T-helper 2 cell treated with Interferon-gamma antibody and Interleukin-4, amounts not matched to agents 100 ng/mL and 5 ng/mL, for 36 hours (primary cell): ENCODE measurements around the gene C12orf57. TPM values are rescaled to one million over a fixed set of nuclear protein-coding genes. Genes with fewer than 3 reads are reported as not detected.

ENCODE experiments used
- intact Hi-C: fragments of 100-400 bp; cut with micrococcal nuclease; formaldehyde crosslinking; loops from one replicate; pipeline ENCODE4 v1.15.1; 2023
- total RNA-seq: library from RNA; stranded (reverse); gene quantifications from 2 replicates; pipeline ENCODE4 v1.2.3, GENCODE V29; 2022

Gene C12orf57
- total RNA-seq, 1 donor from 2014 or later: 135 TPM

DNA sequence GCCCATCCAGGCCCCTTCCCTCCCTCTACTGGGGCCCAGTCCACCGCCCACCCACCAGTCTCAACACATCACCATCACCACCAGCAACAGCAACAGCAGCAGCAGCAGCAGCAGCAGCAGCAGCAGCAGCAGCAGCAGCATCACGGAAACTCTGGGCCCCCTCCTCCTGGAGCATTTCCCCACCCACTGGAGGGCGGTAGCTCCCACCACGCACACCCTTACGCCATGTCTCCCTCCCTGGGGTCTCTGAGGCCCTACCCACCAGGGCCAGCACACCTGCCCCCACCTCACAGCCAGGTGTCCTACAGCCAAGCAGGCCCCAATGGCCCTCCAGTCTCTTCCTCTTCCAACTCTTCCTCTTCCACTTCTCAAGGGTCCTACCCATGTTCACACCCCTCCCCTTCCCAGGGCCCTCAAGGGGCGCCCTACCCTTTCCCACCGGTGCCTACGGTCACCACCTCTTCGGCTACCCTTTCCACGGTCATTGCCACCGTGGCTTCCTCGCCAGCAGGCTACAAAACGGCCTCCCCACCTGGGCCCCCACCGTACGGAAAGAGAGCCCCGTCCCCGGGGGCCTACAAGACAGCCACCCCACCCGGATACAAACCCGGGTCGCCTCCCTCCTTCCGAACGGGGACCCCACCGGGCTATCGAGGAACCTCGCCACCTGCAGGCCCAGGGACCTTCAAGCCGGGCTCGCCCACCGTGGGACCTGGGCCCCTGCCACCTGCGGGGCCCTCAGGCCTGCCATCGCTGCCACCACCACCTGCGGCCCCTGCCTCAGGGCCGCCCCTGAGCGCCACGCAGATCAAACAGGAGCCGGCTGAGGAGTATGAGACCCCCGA is 7.0 kb upstream of the C12orf57 start:
- intact Hi-C loops: no loop called here

DNA sequence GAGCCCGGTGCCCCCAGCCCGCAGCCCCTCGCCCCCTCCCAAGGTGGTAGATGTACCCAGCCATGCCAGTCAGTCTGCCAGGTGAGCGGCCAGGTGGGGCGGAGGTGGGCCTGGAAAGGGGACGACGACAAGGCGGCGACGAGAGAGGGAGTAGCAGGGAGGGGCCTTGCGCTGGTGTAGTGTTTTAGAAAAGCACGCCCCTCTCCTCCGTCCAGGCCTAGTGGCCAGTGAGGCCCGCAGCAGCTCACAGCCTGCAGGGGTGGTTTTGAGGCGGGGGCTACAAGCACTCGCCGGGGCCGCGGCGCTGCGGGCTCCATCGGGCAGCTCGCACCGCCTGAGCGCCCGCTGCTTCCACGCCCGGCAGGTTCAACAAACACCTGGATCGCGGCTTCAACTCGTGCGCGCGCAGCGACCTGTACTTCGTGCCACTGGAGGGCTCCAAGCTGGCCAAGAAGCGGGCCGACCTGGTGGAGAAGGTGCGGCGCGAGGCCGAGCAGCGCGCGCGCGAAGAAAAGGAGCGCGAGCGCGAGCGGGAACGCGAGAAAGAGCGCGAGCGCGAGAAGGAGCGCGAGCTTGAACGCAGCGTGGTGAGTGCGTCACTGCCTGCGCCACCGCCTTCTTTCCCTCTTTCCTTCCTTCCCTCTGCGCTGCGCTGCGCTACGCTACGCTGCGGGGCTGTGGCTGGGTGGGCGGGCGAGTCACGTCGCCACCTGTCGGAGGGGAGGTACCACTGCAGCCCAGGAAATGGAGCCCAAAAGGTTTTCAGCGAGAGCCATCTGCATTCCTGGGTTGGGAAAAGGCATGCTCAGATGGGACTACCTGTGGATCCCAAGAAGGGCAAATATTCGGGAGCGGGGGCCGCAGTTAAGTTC is 6.1 kb upstream of the C12orf57 start:
- intact Hi-C loops: loop anchor here (1.0 to 2.0 kb wide), 3 partner anchors 13 to 33 kb away; partner anchors contain the start of genes EMG1, LRRC23 and PHB2

DNA sequence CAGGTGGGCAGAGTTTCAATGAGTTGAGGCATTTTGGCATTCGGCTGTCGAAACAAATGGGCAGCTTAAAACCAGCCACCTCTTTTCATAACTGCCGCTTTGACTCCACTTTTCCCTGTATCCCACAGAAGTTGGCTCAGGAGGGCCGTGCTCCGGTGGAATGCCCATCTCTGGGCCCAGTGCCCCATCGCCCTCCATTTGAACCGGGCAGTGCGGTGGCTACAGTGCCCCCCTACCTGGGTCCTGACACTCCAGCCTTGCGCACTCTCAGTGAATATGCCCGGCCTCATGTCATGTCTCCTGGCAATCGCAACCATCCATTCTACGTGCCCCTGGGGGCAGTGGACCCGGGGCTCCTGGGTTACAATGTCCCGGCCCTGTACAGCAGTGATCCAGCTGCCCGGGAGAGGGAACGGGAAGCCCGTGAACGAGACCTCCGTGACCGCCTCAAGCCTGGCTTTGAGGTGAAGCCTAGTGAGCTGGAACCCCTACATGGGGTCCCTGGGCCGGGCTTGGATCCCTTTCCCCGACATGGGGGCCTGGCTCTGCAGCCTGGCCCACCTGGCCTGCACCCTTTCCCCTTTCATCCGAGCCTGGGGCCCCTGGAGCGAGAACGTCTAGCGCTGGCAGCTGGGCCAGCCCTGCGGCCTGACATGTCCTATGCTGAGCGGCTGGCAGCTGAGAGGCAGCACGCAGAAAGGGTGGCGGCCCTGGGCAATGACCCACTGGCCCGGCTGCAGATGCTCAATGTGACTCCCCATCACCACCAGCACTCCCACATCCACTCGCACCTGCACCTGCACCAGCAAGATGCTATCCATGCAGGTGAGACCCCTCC is 5.2 kb upstream of the C12orf57 start:
- intact Hi-C loops: loop anchor here (1.0 to 2.0 kb wide), 3 partner anchors 14 to 34 kb away; partner anchors contain the start of genes EMG1, LRRC23 and PHB2

DNA sequence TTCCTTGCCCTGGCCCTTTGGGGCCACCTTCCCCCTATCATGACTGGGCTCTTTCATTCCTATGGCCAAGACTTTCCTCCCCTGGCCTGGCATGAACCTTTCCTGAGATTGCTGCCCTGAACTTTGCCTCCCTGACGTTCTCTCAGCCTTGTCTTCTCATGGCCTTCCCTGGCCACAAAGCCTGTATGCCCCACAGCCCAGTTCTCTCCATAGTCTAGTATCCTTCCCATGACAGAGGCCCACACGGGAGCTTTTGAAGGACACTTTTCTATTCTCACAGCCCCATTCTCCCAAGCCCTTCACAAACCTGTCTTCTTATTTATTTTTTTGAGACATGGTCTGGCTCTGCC is 4.7 kb upstream of the C12orf57 start:
- intact Hi-C loops: loop anchor here (2.0 kb wide), 1 partner anchor 34 kb away; the partner anchor contains the start of gene LRRC23

DNA sequence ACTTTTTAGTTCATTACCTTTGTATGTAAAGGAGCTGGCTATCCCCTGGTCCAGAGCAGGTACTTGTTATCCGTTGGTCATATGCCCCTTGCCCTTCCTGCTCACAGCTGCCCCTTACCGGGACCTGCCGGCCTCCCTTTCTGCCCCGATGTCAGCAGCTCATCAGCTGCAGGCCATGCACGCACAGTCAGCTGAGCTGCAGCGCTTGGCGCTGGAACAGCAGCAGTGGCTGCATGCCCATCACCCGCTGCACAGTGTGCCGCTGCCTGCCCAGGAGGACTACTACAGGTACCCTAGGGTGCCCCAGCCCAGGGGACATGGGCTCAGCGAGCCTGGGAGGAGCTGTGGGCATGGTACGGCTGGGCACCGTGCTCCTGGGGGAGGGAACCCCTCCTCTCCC is 2.6 kb upstream of the C12orf57 start:
- intact Hi-C loops: no loop called here

DNA sequence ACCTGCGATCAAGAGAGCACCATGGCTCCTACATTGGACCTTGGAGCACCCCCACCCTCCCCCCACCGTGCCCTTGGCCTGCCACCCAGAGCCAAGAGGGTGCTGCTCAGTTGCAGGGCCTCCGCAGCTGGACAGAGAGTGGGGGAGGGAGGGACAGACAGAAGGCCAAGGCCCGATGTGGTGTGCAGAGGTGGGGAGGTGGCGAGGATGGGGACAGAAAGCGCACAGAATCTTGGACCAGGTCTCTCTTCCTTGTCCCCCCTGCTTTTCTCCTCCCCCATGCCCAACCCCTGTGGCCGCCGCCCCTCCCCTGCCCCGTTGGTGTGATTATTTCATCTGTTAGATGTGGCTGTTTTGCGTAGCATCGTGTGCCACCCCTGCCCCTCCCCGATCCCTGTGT is 2.0 kb upstream of the C12orf57 start:
- intact Hi-C loops: loop anchor here (2.0 kb wide), 1 partner anchor 69 kb away; the partner anchor contains the start of gene SPSB2

DNA sequence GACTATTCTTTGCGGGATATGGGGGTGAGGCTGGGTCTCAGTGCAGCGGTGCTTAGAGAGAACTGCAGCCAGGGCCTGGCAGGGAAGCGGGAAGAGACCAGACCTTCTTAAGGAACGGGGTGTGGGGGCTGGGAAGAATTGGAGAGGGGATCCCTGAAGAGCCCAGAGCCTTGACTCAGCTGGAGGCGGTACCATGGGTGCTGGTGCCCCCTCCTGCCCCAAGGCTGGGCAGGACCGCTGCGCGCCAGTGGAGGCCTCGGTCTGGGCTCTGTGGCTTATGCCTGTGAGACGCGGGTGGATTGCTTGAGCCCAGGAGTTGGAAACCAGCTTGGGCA is 1.5 kb upstream of the C12orf57 start:
- intact Hi-C loops: loop anchor here (2.0 kb wide), 1 partner anchor 69 kb away; the partner anchor contains the start of gene SPSB2

DNA sequence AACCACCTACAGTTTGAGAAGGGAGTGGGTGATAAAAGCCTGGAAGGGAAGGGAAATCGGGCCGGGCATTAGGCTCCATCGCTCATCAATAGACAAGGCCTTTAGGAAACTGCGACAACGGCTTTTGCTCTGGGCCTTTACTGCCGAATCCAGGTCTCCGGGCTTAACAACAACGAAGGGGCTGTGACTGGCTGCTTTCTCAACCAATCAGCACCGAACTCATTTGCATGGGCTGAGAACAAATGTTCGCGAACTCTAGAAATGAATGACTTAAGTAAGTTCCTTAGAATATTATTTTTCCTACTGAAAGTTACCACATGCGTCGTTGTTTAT is 467 bp upstream of the C12orf57 start:
- intact Hi-C loops: loop anchor here (1.0 to 2.0 kb wide), 3 partner anchors 71 to 91 kb away; partner anchors contain the start of genes LPCAT3, SPSB2 and USP5

DNA sequence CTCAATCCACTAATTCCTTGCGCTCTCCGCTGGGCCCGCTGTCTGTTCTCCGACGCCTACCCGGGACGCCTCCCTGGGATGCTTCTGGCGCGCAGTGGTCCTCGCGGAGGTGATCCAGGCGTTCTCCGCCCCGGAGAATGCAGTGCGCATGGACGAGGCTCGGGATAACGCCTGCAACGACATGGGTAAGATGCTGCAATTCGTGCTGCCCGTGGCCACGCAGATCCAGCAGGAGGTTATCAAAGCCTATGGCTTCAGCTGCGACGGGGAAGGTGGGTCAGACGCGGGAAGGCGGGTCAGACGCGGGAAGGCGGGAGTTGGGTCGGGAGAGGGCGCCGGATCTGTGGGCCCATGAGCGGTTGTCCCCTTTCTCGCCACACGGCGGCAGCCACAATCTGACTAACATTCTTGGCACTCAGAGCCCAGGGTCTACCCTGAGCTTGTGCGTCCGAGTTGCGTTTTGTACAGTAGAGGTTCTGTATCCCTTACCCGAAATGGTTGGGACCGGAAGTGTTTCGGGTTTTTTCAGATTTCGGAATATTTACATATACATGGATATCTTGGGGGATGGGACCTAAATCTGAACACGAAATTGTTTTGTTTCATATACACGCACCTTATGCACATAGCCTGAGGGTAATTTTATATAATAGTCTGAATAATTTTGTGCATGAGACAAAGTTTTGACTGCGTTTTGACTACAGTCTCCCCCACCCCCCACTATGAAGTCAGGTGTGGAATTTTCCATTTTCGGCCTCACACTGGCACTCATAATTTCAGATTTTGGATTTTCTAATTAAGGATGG is 762 bp downstream of the C12orf57 start:
- intact Hi-C loops: loop anchor here (1.0 kb wide), 6 partner anchors 9 to 169 kb away; partner anchors contain the start of genes C1R, EMG1 and PHB2

DNA sequence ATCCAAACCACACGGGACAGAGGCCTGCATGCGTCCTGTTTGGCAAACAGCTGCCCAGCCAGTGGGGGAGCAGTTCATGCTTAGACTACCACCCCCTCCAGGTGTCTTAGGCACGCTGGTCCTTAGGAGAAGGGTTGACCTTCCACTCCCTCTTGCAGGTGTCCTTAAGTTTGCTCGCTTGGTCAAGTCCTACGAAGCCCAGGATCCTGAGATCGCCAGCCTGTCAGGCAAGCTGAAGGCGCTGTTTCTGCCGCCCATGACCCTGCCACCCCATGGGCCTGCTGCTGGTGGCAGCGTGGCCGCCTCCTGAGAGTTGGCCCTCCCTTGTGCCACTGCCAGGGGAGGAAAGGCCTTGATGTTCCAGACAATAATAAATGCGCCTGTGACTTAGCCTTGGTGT is 1.8 kb downstream of the C12orf57 start:
- intact Hi-C loops: no loop called here

DNA sequence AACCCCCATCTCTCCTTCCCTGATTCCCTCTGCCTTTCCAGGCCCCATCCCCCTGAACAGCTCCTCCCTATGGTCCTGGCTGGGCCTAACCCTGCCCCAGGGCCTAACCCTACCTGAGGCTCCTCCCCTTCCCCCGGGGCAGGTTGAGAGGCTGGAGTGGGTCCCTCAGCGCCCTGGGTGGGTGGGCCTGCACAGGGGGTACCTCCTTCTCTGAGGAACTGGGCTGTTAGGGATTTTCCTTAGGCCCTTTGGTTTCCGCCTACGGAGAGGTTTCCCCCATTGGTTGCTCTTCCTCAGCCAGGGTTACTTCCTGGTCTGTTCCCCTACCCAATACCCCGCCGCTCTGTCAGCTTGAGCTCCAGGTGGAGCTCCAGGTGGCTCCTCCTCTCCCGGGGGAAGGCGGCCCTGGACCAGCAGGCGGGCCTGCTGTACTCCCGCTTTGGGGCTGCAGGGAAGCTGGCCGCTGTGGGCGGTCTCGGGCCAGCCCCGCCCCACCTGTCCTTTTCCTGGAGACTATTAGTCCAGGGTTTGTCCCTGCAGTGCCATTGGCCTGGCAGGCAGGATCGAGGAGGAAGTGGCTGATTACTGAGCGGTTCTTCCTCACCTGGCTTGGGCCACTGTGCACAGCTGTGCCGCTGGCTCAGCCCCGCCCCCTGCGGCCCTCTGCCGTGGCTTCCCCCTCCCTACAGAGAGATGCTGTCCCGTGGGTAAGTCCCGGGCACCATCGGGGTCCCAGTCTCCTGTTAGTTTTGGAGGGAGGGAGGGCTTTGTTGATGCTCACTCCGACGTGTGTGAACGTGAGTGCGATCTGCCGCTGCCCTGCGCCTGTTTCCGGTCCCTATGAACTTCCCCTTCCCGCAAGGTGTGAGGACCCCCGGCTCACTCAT is 2.5 kb downstream of the C12orf57 start:
- intact Hi-C loops: no loop called here

DNA sequence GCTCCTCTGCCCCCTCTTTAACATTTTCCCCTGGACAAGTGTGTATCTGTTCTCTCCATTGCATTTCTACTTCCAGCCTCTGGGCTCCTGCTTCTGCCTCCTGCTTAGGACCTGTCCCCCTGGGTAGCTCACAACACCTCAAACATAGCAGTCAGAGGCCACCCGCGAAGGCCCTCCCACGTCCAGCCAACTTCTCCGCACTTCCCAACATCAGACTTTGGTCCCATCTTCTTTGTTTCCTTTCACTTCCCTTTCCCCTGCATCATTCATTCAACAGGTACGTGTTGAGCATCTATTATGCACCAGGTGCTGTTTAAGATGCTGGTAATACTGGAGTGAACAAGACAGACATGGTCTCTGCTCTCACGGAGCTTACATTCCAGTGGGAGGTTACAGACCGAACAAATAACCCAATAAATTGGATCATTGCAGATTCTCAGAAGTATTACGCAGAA is 3.1 kb downstream of the C12orf57 start:
- intact Hi-C loops: no loop called here

DNA sequence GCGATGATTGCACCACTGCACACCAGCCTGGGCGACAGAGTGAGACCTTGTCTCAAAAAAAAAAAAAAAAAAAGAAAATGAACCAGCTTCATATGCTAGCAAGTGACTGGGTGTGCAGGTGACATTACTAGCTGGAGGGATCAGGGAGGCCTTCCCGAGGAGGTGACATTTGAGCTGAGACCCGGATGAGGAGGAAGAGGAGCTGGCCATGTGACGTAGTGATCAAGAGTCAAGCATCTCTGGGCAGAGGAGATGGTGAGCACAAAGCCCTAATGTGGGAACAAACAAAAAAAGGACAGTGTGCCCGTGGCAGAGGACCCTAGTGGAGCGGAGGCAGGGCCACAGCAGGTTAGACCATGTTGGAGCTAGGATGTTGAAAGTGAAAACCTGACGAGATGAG is 3.8 kb downstream of the C12orf57 start:
- intact Hi-C loops: no loop called here

DNA sequence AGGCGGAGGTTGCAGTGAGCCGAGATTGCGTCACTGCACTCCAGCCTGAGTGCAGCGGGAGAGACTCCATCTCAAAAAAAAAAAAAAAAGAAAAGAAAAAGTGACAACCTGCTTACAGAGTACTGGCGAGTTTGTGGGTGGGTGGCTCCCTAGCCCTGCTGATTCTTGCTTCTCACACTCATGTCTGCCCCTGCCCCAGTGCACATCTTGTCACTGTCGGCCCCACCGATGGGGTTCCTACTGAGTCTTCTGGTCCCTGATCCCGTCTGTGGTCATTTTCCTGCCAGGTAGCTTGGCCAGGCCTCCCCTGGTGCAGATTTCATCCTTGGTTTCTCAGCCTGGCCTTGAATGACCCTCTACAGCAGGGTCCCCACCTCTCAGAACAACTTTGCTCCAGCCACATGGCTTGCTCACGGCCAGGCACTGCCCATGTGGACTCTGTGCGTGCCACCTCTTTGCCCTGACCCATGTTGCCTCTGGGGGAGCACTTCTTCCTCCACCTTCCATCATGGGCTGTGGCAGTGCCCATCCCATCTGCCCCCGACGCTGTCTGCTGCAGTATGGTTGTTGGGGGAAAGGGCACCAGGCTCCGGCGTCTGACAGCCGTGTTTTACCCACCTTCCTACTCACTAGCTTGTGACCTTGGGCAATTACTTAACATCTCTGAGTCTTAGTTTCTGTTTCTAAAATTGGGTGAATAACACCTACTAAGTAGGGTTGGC is 5.2 kb downstream of the C12orf57 start:
- intact Hi-C loops: no loop called here

DNA sequence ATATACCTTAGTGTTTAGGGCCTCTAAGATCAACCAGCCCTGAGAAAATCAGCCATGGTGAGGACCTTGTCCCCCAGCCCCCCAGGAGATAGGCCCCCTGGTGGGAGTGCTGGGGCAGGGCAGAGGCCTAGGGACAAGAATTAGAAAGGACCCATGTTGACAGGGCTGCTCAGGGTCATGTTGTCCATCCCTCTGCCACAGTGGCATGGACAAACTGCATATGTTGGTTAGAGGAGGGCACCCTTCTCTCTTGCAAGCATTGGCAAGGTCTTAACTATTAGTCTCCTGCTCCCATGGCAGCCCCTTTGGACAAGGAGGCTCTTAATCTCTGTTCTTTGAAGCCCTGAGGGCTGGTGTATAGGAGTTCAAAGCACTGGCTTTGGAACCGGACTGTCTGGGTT is 6.6 kb downstream of the C12orf57 start:
- intact Hi-C loops: no loop called here

DNA sequence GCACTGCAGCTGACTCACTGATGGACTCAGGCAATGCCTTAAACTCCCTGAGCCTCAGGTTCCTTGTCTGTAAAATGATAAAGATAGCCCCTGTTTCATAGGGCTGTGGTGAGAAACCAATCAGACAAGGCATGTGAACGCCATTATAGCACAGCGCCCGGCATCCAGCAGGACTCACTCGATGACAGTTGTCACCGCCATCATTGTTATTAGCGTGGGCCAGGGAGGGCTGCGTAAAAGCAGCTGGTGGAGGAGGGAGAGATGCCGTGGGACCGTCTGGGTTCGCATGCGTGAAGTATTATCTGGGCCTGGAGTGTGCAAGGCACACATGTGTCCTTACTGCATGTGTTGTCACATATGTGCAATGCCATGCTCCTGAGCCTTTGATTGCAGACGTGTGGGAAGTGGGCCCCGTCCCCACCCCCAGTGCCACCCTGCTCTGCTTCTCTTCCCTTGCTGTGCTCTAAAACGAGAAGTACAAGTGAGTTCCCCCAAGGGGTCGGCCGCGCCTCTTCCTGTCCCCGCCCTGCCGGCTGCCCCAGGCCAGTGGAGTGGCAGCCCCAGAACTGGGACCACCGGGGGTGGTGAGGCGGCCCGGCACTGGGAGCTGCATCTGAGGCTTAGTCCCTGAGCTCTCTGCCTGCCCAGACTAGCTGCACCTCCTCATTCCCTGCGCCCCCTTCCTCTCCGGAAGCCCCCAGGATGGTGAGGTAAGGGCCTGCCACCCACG is 7.2 kb downstream of the C12orf57 start, which contains the start of gene PTPN6:
Gene PTPN6 (plus strand): TSS at position 546 of the 730 bp plus-strand sequence. CDS start 157 bp downstream, at position 703.
- intact Hi-C loops: no loop called here

DNA sequence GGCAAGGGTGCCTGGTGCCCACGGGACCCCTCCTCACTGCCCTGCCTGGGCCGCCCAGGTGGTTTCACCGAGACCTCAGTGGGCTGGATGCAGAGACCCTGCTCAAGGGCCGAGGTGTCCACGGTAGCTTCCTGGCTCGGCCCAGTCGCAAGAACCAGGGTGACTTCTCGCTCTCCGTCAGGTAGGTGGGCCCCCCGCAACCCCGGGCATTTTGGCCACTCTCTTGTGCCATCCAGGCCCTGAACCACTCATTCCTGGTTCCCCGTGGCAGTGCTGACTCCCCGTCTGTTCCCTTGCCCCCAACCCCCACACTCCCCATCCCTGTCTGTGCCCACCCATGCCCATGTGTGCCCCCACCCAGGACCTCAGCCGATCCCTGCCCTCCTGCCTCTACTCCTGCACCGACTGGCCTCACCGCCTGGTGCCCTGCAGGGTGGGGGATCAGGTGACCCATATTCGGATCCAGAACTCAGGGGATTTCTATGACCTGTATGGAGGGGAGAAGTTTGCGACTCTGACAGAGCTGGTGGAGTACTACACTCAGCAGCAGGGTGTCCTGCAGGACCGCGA is 7.8 kb downstream of the C12orf57 start:
- intact Hi-C loops: no loop called here
